OCI-LY7 (cell line): ENCODE results near the gene ELF1. TPM values are rescaled to one million over a fixed set of nuclear protein-coding genes. Genes with fewer than 3 reads are reported as not detected.
A peak's percentile ranks its signal among the peaks of the same experiment; 100 is the strongest.

Source experiments
- BruUV-seq: library from RNA; stranded (reverse); fragments of 400-500 nt; replicated peaks from 2 replicates; lab custom pipeline; 2021; lab: Mats Ljungman, UMichigan
- CTCF ChIA-PET: fragments of 300-600 bp; sonication (Branson Sonifier 250); formaldehyde crosslinking; loops from one replicate; lab custom pipeline; 2022; ENCODE audit warnings: antibody characterized with exemption; ENCODE audit not compliant: unreplicated experiment; lab: Charles Lee
- POLR2A ChIA-PET: fragments of 300-600 bp; sonication (Branson Sonifier 250); formaldehyde crosslinking; loops from one replicate; lab custom pipeline; 2022; ENCODE audit warnings: antibody characterized with exemption; lab: Charles Lee
- DNase-seq: peaks from one replicate; pipeline ENCODE4 v3.0.0-alpha.2; 2015; ENCODE audit warnings: low spot score
- H2AFZ ChIP-seq: fragments of 200-600 bp; sonication (generic), shearing (Covaris generic); 2 replicates; pipeline ENCODE4 v1.6.1; 2014; ENCODE audit warnings: mild to moderate bottlenecking, antibody characterized with exemption, low read length, moderate library complexity
- H3K27ac ChIP-seq: fragments of 200-600 bp; sonication (generic); 2 replicates; pipeline ENCODE4 v1.5.1; 2014; ENCODE audit warnings: mixed run types, low read depth, mild to moderate bottlenecking, moderate library complexity, low read length, inconsistent platforms; ENCODE audit not compliant: poor library complexity, severe bottlenecking
- H3K36me3 ChIP-seq: fragments of 200-600 bp; sonication (generic); 2 replicates; pipeline ENCODE4 v1.6.1; 2014; ENCODE audit warnings: mild to moderate bottlenecking, antibody characterized with exemption, low read length, moderate library complexity, mixed read lengths; ENCODE audit not compliant: insufficient read depth
- H3K4me1 ChIP-seq: fragments of 200-600 bp; sonication (generic); 2 replicates; pipeline ENCODE4 v1.5.1; 2014; ENCODE audit warnings: mild to moderate bottlenecking, low read length; ENCODE audit not compliant: insufficient read depth, poor library complexity, severe bottlenecking
- H3K4me2 ChIP-seq: fragments of 200-600 bp; sonication (generic); 2 replicates; pipeline ENCODE4 v1.6.1; 2014; ENCODE audit warnings: mild to moderate bottlenecking, low read length
- H3K4me3 ChIP-seq: fragments of 200-600 bp; sonication (generic); 2 replicates; pipeline ENCODE4 v1.5.1; 2014; ENCODE audit warnings: mild to moderate bottlenecking, low read depth, low read length; ENCODE audit not compliant: poor library complexity, severe bottlenecking
- H3K79me2 ChIP-seq: fragments of 200-600 bp; sonication (generic); 2 replicates; pipeline ENCODE4 v1.6.1; 2016; ENCODE audit warnings: low read depth, mild to moderate bottlenecking, low read length, moderate library complexity, mixed read lengths; ENCODE audit not compliant: insufficient read depth
- H3K9me2 ChIP-seq: fragments of 200-600 bp; sonication (generic); 2 replicates; pipeline ENCODE4 v1.6.1; 2016; ENCODE audit warnings: mild to moderate bottlenecking, low read length, mixed read lengths; ENCODE audit not compliant: insufficient read depth
- H3K9me3 ChIP-seq: fragments of 200-600 bp; sonication (generic); 2 replicates; pipeline ENCODE4 v1.6.1; 2014; ENCODE audit warnings: mild to moderate bottlenecking, mixed run types, low read length, mixed read lengths
- H4K20me1 ChIP-seq: fragments of 200-600 bp; sonication (generic); 2 replicates; pipeline ENCODE4 v1.6.1; 2014; ENCODE audit warnings: mild to moderate bottlenecking, antibody characterized with exemption, low read length, moderate library complexity, mixed read lengths; ENCODE audit not compliant: insufficient read depth
- EZH2phosphoT487 ChIP-seq: fragments of 200-600 bp; sonication (generic); IDR thresholded peaks from 2 replicates; pipeline ENCODE4 v1.6.1; 2018; ENCODE audit warnings: low read depth, borderline replicate concordance, mild to moderate bottlenecking, mixed run types, antibody characterized with exemption, low read length, moderate library complexity, mixed read lengths
- intact Hi-C: fragments of 100-400 bp; cut with micrococcal nuclease; formaldehyde crosslinking; loops from one replicate; pipeline ENCODE4 v1.10.0; 2022; ENCODE audit not compliant: unreplicated experiment
- total RNA-seq, 2 experiments: library from RNA; depleted of rRNA in 1 of 2; stranded (reverse); fragments of >200 nt in 1 of 2; shearing (Covaris generic) in 1 of 2; gene quantifications; 2 replicates each; pipeline ENCODE4 v1.2.3, GENCODE V29; 2014 to 2022
- TF ChIP-seq, protein P1 (sequence below): fragments of 200-600 bp; sonication (generic); conservative IDR thresholded peaks from 2 replicates; pipeline ENCODE4 v1.5.1; 2014; ENCODE audit warnings: mild to moderate bottlenecking, antibody characterized with exemption, low read length, moderate library complexity, mixed read lengths

Gene ELF1
- total RNA-seq, 2 experiments from 2014 or later, result 111 to 248 TPM

GRCh38 chr13:40986101-40986856, 32.8 kb downstream of the ELF1 start:
- H3K79me2 ChIP-seq, result peaks cover 100% of the 10 kb centered on the region

DNA sequence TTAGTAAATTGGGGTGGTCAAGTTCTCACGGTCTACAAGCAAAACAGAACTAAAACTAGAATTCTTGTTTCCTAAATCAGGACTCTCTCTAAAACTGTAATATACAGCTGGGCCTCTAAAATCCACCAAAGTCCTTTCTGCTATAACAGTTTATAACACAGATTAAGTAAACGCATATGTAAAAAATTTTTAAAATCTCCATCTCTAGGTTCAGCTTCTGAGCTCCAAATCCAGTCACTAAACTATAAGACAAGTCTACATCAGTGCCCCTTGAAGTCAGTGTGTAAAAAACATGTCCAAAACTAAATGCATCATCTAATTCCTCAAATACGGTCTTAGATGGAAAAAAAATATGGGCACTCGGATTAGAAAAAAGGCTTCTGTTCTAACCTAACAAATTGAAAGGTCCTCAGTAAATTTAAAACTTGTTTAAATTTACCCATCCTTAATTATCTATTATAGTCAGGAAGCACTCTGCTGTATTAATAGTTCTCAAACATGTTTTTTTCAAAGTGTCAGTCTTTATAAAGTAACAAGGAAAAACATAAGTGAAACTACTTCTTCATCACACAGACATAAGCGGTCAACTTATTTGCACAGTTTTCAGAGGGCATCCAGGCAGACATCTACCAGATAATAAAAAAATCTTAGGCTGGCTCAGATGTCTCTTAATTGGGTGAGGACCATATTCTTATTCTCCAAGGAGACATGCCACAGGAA, 33.6 kb downstream of the ELF1 start:
- no peak for TF ChIP-seq EZH2phosphoT487
- TF ChIP-seq, protein P1, sequence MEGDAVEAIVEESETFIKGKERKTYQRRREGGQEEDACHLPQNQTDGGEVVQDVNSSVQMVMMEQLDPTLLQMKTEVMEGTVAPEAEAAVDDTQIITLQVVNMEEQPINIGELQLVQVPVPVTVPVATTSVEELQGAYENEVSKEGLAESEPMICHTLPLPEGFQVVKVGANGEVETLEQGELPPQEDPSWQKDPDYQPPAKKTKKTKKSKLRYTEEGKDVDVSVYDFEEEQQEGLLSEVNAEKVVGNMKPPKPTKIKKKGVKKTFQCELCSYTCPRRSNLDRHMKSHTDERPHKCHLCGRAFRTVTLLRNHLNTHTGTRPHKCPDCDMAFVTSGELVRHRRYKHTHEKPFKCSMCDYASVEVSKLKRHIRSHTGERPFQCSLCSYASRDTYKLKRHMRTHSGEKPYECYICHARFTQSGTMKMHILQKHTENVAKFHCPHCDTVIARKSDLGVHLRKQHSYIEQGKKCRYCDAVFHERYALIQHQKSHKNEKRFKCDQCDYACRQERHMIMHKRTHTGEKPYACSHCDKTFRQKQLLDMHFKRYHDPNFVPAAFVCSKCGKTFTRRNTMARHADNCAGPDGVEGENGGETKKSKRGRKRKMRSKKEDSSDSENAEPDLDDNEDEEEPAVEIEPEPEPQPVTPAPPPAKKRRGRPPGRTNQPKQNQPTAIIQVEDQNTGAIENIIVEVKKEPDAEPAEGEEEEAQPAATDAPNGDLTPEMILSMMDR, result no peak
- intact Hi-C loops, result no loop called here
- Histone ChIP-seq H2AFZ (no peak overlapping the region), H3K79me2 (peaks cover 100% of the 10 kb centered on the region), H3K4me1 (peaks cover 70% of the 10 kb centered on the region), H3K9me3 (peaks cover 20% of the 10 kb centered on the region; the same call in 1 of the 2 replicates), H3K27ac (peak overlapping the region; percentile 89), H3K4me3 (peak overlapping the region; percentile 85), H4K20me1 (peaks cover 42% of the 10 kb centered on the region), H3K4me2 (peak overlapping the region; percentile 94), H3K9me2 (no peaks in the 10 kb centered on the region), H3K36me3 (peaks cover 59% of the 10 kb centered on the region)
- CTCF ChIA-PET, result interaction anchor here (0.6 kb wide), 1 partner anchor 17 kb away, joined by 3 read pairs; no protein-coding TSS in a partner anchor
- DNase-seq, result no peak
- no TSS peak for BruUV-seq
- POLR2A ChIA-PET, result interaction anchor here (0.9 to 7.7 kb wide), 12 partner anchors 11 to 208 kb away, joined by 3 to 139 read pairs (median 6); partner anchors contain the start of gene ELF1

More at GRCh38 chr13:40986101-40986856, 32.8 kb downstream of the ELF1 start:
- H2AFZ ChIP-seq, result no peak overlapping the region
- peaks cover 37% of the 10 kb centered on the region for H4K20me1 ChIP-seq
- ChIA-PET POLR2A (interaction anchor here (0.6 to 7.7 kb wide), 12 partner anchors 10 to 971 kb away, joined by 3 to 139 read pairs (median 5); partner anchors contain the start of gene ELF1), CTCF (interaction anchor here (0.6 kb wide), 1 partner anchor 18 kb away, joined by 3 read pairs; no protein-coding TSS in a partner anchor)
- H3K9me2 ChIP-seq, result no peaks in the 10 kb centered on the region
- peaks cover 78% of the 10 kb centered on the region for H3K4me1 ChIP-seq
- H3K27ac ChIP-seq, result peak overlapping the region; percentile 89
- no peak for DNase-seq
- peaks cover 58% of the 10 kb centered on the region for H3K36me3 ChIP-seq
- H3K4me3 ChIP-seq, result peak overlapping the region; percentile 85
- BruUV-seq, result no TSS peak
- intact Hi-C loops, result no loop called here
- H3K9me3 ChIP-seq, result peaks cover 20% of the 10 kb centered on the region; the same call in 1 of the 2 replicates
- peak overlapping the region; percentile 94 for H3K4me2 ChIP-seq
- TF ChIP-seq, protein P1, result no peak
- no peak for TF ChIP-seq EZH2phosphoT487
